Duodenal mucosa (tissue), 2 donors: ENCODE results near the gene S100A14.
"Not testable (repeated sequence)": the region's sequence is repeated elsewhere in the genome, so short reads cannot be mapped to it uniquely, and the experiment has no call there.

ENCODE experiments used
- H3K27ac ChIP-seq: one replicate; pipeline ENCODE4 v1.7.0; 2013; ENCODE audit warnings: low read depth, low read length
- H3K27me3 ChIP-seq, 2 donors: one replicate each; pipeline ENCODE4 v1.7.0; 2013; ENCODE audit warnings: low read length in 2 of 2, control low read depth in 1 of 2; ENCODE audit not compliant: insufficient read depth in 2 of 2, control insufficient read depth in 1 of 2
- H3K36me3 ChIP-seq, 2 donors: one replicate each; pipeline ENCODE4 v1.7.0; 2013; ENCODE audit warnings: low read length in 2 of 2, control low read depth in 1 of 2; ENCODE audit not compliant: insufficient read depth in 2 of 2, control insufficient read depth in 1 of 2
- H3K4me1 ChIP-seq, 2 donors: one replicate each; pipeline ENCODE4 v1.7.0; 2013; ENCODE audit warnings: low read length in 2 of 2, control low read depth in 1 of 2; ENCODE audit not compliant: insufficient read depth in 2 of 2, control insufficient read depth in 1 of 2
- H3K4me3 ChIP-seq, 2 donors: one replicate each; pipeline ENCODE4 v1.7.0; 2013; ENCODE audit warnings: low read length in 2 of 2, low read depth in 1 of 2
- H3K9ac ChIP-seq, 2 donors: one replicate each; pipeline ENCODE4 v1.7.0; 2013; ENCODE audit warnings: low read length in 2 of 2, low read depth in 1 of 2
- H3K9me3 ChIP-seq, 2 donors: one replicate each; pipeline ENCODE4 v1.7.0; 2013; ENCODE audit warnings: low read length in 2 of 2, control low read depth in 1 of 2; ENCODE audit not compliant: control insufficient read depth in 1 of 2

Gene S100A14

DNA sequence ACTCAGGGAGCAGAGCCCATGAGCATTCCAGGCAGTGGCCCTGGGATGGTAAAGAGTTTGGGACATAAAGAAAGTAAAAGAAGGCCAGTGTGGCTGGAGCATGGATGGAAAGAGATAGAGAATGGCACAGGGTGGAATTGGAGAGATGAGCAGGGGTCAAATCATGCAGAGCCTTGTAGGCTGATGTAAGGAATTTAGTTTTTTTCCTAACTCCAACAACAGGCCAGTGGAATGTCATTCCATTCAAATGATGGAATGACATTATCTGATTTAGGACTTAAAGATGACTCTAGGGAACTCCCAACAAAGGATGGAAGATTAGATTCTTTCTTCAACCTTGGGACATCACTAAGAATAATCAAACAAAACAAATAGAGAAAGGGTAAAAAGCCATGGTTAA, 37.6 kb downstream of the S100A14 start:
- no peak overlapping the region for H3K9ac ChIP-seq
- no peaks in the 10 kb centered on the region for H3K27me3 ChIP-seq
- no peak overlapping the region for H3K27ac ChIP-seq
- peaks cover 0 to 3% of the 10 kb centered on the region in 2 donors for H3K4me1 ChIP-seq
- H3K4me3 ChIP-seq = no peak overlapping the region
- H3K36me3 ChIP-seq = no peaks in the 10 kb centered on the region
- H3K9me3 ChIP-seq = no peaks in the 10 kb centered on the region

DNA sequence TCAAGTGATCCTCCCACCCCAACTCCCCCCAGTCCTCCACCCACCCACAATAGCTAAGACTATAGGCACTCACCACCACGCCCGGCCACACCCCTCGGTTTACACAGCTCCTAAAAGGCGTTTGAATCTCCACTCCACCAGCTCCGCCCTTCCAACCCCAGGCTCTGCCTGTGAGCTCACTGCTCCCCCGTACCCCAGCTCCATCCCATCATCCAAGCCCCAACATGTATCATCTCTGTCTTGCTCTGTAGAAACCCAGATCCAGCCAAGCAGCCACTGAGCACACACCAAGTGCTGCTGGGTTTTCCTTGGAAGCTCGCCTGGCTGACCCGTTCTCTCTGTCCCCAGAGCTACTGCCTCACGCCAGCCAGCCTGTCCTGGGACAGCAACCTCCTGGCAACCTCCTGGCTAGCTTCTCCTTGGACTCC, 38.5 kb downstream of the S100A14 start:
- H3K4me1 ChIP-seq = peaks cover 3 to 7% of the 10 kb centered on the region in 2 donors
- H3K9ac ChIP-seq = no peak overlapping the region
- H3K36me3 ChIP-seq = no peaks in the 10 kb centered on the region
- H3K4me3 ChIP-seq = no peak overlapping the region
- H3K27ac ChIP-seq = no peak overlapping the region
- no peaks in the 10 kb centered on the region for H3K9me3 ChIP-seq
- H3K27me3 ChIP-seq = no peaks in the 10 kb centered on the region

DNA sequence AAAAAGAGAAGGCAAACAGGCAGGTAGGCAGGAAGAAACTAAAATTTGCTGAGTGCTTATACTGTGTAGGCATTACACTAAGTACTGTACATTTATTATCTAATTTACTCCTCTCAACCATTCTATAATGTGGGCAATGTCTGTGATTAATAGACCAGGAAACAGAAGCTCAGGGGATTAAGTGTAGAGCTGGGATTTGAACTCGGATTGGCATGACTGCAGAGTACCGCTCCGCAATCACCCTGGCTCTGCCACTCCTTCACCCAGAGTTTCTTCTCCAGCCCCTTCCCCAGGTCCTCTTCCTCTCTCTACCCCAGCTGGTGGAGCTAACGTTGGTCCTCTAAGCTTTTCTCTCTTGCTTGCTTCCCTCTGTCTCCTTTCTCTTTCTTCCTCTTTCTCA, 39.0 kb downstream of the S100A14 start:
- H3K9me3 ChIP-seq = no peaks in the 10 kb centered on the region
- H3K27me3 ChIP-seq = no peaks in the 10 kb centered on the region
- no peak overlapping the region for H3K4me3 ChIP-seq
- H3K36me3 ChIP-seq = no peaks in the 10 kb centered on the region
- peaks cover 3 to 12% of the 10 kb centered on the region in 2 donors for H3K4me1 ChIP-seq
- no peak overlapping the region for H3K27ac ChIP-seq
- no peak overlapping the region for H3K9ac ChIP-seq

DNA sequence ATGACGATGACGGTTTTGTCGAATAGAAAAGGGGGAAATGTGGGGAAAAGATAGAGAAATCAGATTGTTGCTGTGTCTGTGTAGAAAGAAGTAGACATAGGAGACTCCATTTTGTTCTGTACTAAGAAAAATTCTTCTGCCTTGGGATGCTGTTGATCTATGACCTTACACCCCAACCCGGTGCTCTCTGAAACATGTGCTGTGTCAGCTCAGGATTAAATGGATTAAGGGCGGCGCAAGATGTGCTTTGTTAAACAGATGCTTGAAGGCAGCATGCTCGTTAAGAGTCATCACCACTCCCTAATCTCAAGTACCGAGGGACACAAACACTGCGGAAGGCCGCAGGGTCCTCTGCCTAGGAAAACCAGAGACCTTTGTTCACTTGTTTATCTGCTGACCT, 40.6 kb downstream of the S100A14 start:
- peaks cover 8 to 19% of the 10 kb centered on the region in 2 donors for H3K4me1 ChIP-seq
- not testable (repeated sequence) for H3K9me3 ChIP-seq, H3K9ac ChIP-seq, H3K36me3 ChIP-seq, H3K27me3 ChIP-seq, H3K4me3 ChIP-seq, H3K27ac ChIP-seq

DNA sequence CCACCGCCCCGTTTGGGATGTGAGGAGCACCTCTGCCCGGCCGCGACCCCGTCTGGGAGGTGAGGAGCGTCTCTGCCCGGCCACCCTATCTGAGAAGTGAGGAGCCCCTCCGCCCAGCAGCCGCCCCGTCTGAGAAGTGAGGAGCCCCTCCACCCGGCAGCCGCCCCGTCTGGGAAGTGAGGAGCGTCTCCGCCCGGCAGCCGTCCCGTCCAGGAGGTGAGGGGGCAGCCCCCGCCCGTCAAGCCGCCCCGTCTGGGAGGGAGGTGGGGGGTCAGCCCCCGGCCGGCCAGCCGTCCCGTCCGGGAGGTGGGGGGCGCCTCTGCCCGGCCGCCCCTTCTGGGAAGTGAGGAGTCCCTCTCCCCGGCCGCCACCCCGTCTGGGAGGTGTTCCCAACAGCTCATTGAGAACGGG, 41.0 kb downstream of the S100A14 start:
- H3K27ac ChIP-seq, H3K9ac ChIP-seq, H3K27me3 ChIP-seq, H3K9me3 ChIP-seq, H3K4me3 ChIP-seq, H3K36me3 ChIP-seq: not testable (repeated sequence)
- H3K4me1 ChIP-seq = peaks cover 10 to 21% of the 10 kb centered on the region in 2 donors

DNA sequence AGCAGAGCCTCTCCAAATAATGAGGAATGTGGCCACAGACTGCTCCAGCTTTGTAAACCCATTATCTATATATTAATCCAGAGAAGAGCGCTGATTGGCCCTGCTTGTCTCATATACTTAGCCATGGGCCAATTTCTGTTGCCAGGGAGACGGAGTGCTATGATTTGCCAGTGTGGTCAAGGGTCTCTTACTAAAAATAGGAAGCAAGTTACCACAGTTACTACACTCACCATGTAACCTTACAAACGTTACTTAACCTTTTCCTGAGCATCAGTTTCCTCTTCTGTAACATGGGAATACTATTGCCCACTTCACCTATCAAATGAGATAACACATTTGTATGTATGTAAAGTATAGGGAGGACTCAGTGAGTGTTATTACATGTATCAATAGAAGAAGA, 42.8 kb downstream of the S100A14 start:
- H3K4me3 ChIP-seq = no peak overlapping the region
- no peaks in the 10 kb centered on the region for H3K36me3 ChIP-seq
- H3K9me3 ChIP-seq = no peaks in the 10 kb centered on the region
- H3K27ac ChIP-seq = no peak overlapping the region
- no peaks in the 10 kb centered on the region for H3K27me3 ChIP-seq
- peaks cover 16 to 21% of the 10 kb centered on the region in 2 donors for H3K4me1 ChIP-seq
- H3K9ac ChIP-seq = no peak overlapping the region

DNA sequence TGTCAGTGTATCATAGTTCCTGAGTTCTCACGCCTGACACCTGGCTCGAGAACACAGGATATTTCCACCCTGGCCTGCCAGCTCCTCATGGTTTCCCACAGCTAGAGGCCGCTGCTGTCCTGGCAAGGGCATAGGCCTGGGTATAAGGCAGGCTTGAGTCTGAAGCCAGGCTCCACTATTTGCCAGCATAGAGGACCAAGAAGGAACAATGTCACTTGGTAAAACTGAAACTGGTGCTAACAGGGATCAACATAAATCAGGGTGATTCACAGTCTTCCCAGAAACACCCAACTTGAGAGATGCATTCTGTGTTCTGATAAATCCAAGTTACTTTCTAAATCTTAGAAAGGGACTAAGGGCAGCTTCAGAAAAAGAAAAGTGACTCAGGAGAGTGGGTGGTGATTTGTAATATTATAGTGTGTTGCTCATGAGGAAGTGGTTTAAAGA, 43.5 kb downstream of the S100A14 start:
- Histone ChIP-seq H3K27me3 (no peaks in the 10 kb centered on the region), H3K4me1 (peaks cover 24 to 29% of the 10 kb centered on the region in 2 donors), H3K9ac (no peak overlapping the region), H3K27ac (no peak overlapping the region), H3K9me3 (no peaks in the 10 kb centered on the region), H3K36me3 (no peaks in the 10 kb centered on the region), H3K4me3 (no peak overlapping the region)

DNA sequence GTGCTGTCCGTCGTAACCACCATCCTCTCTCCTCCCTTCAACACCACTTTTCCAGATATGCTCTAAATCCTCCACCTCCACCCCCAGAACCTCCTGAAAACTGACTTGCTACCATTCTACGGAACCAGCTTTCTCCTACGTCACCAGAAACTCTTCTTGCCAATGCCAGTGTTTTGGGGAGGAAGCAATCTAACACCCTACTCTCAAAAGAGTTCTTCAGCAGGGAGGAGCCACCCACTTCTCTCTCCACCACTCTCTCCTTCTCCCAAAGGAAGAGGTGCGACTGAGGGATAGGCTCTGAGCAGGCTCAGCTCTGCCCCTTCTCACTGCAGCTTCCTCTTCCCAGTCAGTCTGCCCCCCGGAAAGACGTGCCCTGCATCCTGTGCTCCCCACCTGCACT, 44.4 kb downstream of the S100A14 start:
- Histone ChIP-seq H3K4me1 (peaks cover 33 to 36% of the 10 kb centered on the region in 2 donors), H3K9me3 (no peaks in the 10 kb centered on the region), H3K27ac (no peak overlapping the region), H3K36me3 (no peaks in the 10 kb centered on the region), H3K9ac (no peak overlapping the region), H3K4me3 (no peak overlapping the region), H3K27me3 (no peaks in the 10 kb centered on the region)

DNA sequence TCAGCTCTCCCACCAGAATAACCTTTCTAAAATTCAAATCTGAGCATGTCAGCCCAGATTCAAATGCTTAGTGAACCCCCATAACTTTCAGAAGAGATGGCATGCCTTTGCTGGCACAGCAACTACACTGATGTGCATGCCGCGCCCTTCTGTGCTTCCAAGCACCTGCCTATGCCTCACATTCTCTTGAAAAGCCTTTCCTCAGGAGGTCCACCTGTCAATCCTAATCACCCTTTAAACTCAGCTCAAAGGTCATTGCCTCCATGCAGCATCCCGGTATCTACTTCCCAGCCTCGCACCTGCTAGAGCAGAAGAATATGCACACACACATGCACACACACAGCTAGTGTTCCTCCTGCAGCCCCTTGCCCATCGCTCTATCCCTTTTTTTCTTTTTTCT, 45.3 kb downstream of the S100A14 start:
- Histone ChIP-seq H3K4me1 (peaks cover 38 to 44% of the 10 kb centered on the region in 2 donors), H3K36me3 (no peaks in the 10 kb centered on the region), H3K27ac (no peak overlapping the region), H3K9ac (no peak overlapping the region), H3K9me3 (no peaks in the 10 kb centered on the region), H3K27me3 (no peaks in the 10 kb centered on the region), H3K4me3 (no peak overlapping the region)

DNA sequence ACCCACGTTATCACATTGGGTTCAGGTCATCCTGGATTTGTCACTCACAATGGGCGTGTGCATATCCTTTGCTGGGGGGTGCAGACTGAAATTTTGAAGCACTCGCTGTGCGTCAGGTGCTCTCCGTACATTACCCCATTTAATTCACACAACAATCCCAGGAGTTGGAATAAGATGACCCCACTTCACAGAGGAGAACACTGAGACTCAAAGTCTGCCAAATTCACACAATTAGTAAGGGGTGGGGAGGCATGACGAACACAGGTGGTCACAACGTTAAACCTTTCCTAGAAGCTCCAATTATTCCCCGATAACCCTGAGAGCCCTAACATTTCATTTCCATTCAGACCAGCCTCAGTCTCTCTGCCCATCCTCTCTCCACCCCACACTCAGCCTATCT, 46.7 kb downstream of the S100A14 start:
- Histone ChIP-seq H3K4me1 (peaks cover 45 to 54% of the 10 kb centered on the region in 2 donors), H3K9me3 (no peaks in the 10 kb centered on the region), H3K27ac (no peak overlapping the region), H3K36me3 (no peaks in the 10 kb centered on the region), H3K27me3 (no peaks in the 10 kb centered on the region), H3K4me3 (no peak overlapping the region), H3K9ac (no peak overlapping the region)
